CD4-positive, alpha-beta memory T cell (primary cell): Measurements from ENCODE around the gene SMG1. TPM values are rescaled to one million over a fixed set of nuclear protein-coding genes. Genes with fewer than 3 reads are reported as not detected.

Source experiments
- CTCF ChIA-PET: fragments of 350-600 bp; sonication (Branson Sonifier 250); formaldehyde crosslinking; loops from one replicate; lab custom pipeline; 2021; ENCODE audit warnings: inconsistent platforms; ENCODE audit not compliant: partially characterized antibody; lab: Charles Lee
- POLR2A ChIA-PET: fragments of 350-600 bp; sonication (Branson Sonifier 250); formaldehyde crosslinking; loops from one replicate; lab custom pipeline; 2021; ENCODE audit not compliant: partially characterized antibody; lab: Charles Lee
- DNase-seq, 5 donors: peaks; one replicate each; pipeline versions ENCODE4 v3.0.0 to v3.0.0-alpha.2; 2020 to 2022; ENCODE audit warnings: mixed read lengths in 1 of 5
- H3K27ac ChIP-seq: one replicate; pipeline ENCODE4 v1.7.0; 2013; ENCODE audit warnings: low read depth, low read length
- H3K27me3 ChIP-seq: 2 replicates; pipeline ENCODE4 v1.7.0; 2013; ENCODE audit warnings: mild to moderate bottlenecking, low read length, moderate library complexity; ENCODE audit not compliant: insufficient read depth
- H3K36me3 ChIP-seq: 2 replicates; pipeline ENCODE4 v1.7.0; 2013; ENCODE audit warnings: mild to moderate bottlenecking, low read length, moderate library complexity; ENCODE audit not compliant: insufficient read depth
- H3K4me1 ChIP-seq: 2 replicates; pipeline ENCODE4 v1.7.0; 2013; ENCODE audit warnings: mild to moderate bottlenecking, low read length, moderate library complexity; ENCODE audit not compliant: insufficient read depth
- H3K4me3 ChIP-seq, 2 donors: one replicate each; pipeline ENCODE4 v1.7.0; 2013; ENCODE audit warnings: low read length in 2 of 2, mild to moderate bottlenecking in 1 of 2
- H3K9me3 ChIP-seq, 2 donors: one replicate each; pipeline ENCODE4 v1.7.0; 2013; ENCODE audit warnings: low read length in 2 of 2, control low read depth in 1 of 2; ENCODE audit not compliant: control insufficient read depth in 1 of 2
- H3K27ac Mint-ChIP-seq, 7 donors: one replicate each; pipeline ENCODE4 v1.8.0; 2020 to 2021; ENCODE audit warnings: mixed read lengths in 7 of 7, mild to moderate bottlenecking in 6 of 7, inconsistent platforms in 3 of 7, moderate library complexity in 3 of 7
- H3K27me3 Mint-ChIP-seq, 2 donors: one replicate each; pipeline ENCODE4 v1.8.0; 2020 to 2021; ENCODE audit warnings: mixed read lengths in 2 of 2
- H3K36me3 Mint-ChIP-seq, 2 donors: one replicate each; pipeline ENCODE4 v1.8.0; 2020 to 2021; ENCODE audit warnings: mixed read lengths in 2 of 2, inconsistent platforms in 1 of 2, mild to moderate bottlenecking in 1 of 2
- H3K4me1 Mint-ChIP-seq, 4 donors: one replicate each; pipeline ENCODE4 v1.8.0; 2020 to 2021; ENCODE audit warnings: mixed read lengths in 4 of 4, mild to moderate bottlenecking in 1 of 4
- H3K4me3 Mint-ChIP-seq, 8 donors: one replicate each; pipeline ENCODE4 v1.8.0; 2020 to 2021; ENCODE audit warnings: mixed read lengths in 8 of 8, mild to moderate bottlenecking in 7 of 8, moderate library complexity in 6 of 8, inconsistent platforms in 3 of 8
- H3K9me3 Mint-ChIP-seq, 8 donors: one replicate each; pipeline ENCODE4 v1.8.0; 2020 to 2021; ENCODE audit warnings: mixed read lengths in 8 of 8, mild to moderate bottlenecking in 5 of 8, inconsistent platforms in 3 of 8, moderate library complexity in 1 of 8
- intact Hi-C: fragments of 100-400 bp; cut with micrococcal nuclease; formaldehyde crosslinking; loops from one replicate; pipeline ENCODE4 v1.15.1; 2023
- polyA plus RNA-seq, 2 donors: library from polyadenylated mRNA; unstranded; fragments of 300-500 nt; fragmentation: Illumina TruSeq; gene quantifications; one replicate each; pipeline ENCODE4 v1.2.3, GENCODE V29; 2021
- total RNA-seq, 2 experiments: library from RNA; stranded (reverse); gene quantifications; one replicate each; pipeline ENCODE4 v1.2.3, GENCODE V29; 2021

SMG1 gene
- total and polyA plus RNA-seq, 4 experiments from 2014 or later, result 5.4 to 177 (median 94.5) TPM

- Histone ChIP-seq H3K27ac (no peak overlapping the region), H3K27me3 (no peaks in the 10 kb centered on the region), H3K4me1 (no peaks in the 10 kb centered on the region), H3K4me3 (no peak overlapping the region), H3K9me3 (no peaks in the 10 kb centered on the region), H3K36me3 (peaks cover 80% of the 10 kb centered on the region)
- Mint-ChIP-seq H3K27ac (peak overlapping the region in 2 of 7 donors; percentile 47 to 73), H3K4me1 (peaks cover 0 to 1% (median 0%) of the 10 kb centered on the region in 4 donors), H3K27me3 (no peaks in the 10 kb centered on the region), H3K4me3 (no peak overlapping the region), H3K9me3 (no peaks in the 10 kb centered on the region), H3K36me3 (peaks cover 65 to 82% of the 10 kb centered on the region in 2 donors)
- ChIA-PET CTCF (no interaction called here), POLR2A (no interaction called here)
- intact Hi-C loops, result no loop called here
- no peak for DNase-seq
These were observed 86.7 kb downstream of the SMG1 start for GRCh38 chr16:18839555-18839954.

- ChIA-PET POLR2A (interaction anchor here (1.0 kb wide), 1 partner anchor 13 kb away, joined by 3 read pairs; no protein-coding TSS in a partner anchor), CTCF (interaction anchor here (2.2 kb wide), 1 partner anchor 35 kb away, joined by 11 read pairs; the partner anchor contains the start of gene ARL6IP1)
- Histone ChIP-seq H3K4me1 (no peaks in the 10 kb centered on the region), H3K27me3 (no peaks in the 10 kb centered on the region), H3K36me3 (peaks cover 84% of the 10 kb centered on the region), H3K9me3 (no peaks in the 10 kb centered on the region), H3K27ac (no peak overlapping the region), H3K4me3 (no peak overlapping the region)
- intact Hi-C loops, result no loop called here
- H3K36me3 Mint-ChIP-seq, result peaks cover 64 to 81% of the 10 kb centered on the region in 2 donors
- no peaks in the 10 kb centered on the region for H3K9me3 Mint-ChIP-seq
- H3K4me3 Mint-ChIP-seq, result no peak overlapping the region
- no peaks in the 10 kb centered on the region for H3K4me1 Mint-ChIP-seq
- H3K27ac Mint-ChIP-seq, result peak overlapping the region in 4 of 7 donors; percentile 19 to 85 (median 72)
- H3K27me3 Mint-ChIP-seq, result no peaks in the 10 kb centered on the region
- no peak for DNase-seq
These were observed 89.5 kb downstream of the SMG1 start for GRCh38 chr16:18836702-18837101.

GRCh38 chr16:18834864-18835263, 91.3 kb downstream of the SMG1 start:
- Mint-ChIP-seq H3K27ac (no peak overlapping the region), H3K27me3 (no peaks in the 10 kb centered on the region), H3K36me3 (peaks cover 60 to 82% of the 10 kb centered on the region in 2 donors), H3K4me1 (no peaks in the 10 kb centered on the region), H3K9me3 (no peaks in the 10 kb centered on the region), H3K4me3 (no peak overlapping the region)
- no peaks in the 10 kb centered on the region for H3K9me3 ChIP-seq
- ChIA-PET POLR2A (no interaction called here), CTCF (interaction anchor here (0.6 to 2.2 kb wide), 2 partner anchors 29 to 33 kb away, joined by 3 to 11 read pairs; partner anchors contain the start of gene ARL6IP1)
- H3K4me3 ChIP-seq, result no peak overlapping the region
- no peaks in the 10 kb centered on the region for H3K27me3 ChIP-seq
- no peak for DNase-seq
- no peak overlapping the region for H3K27ac ChIP-seq
- H3K4me1 ChIP-seq, result no peaks in the 10 kb centered on the region
- peaks cover 84% of the 10 kb centered on the region for H3K36me3 ChIP-seq
- intact Hi-C loops, result no loop called here

GRCh38 chr16:18833707-18834505, 92.3 kb downstream of the SMG1 start:
- intact Hi-C loops, result no loop called here
- DNase-seq, result no peak
- Histone ChIP-seq H3K9me3 (no peaks in the 10 kb centered on the region), H3K4me1 (no peaks in the 10 kb centered on the region), H3K27ac (no peak overlapping the region), H3K27me3 (no peaks in the 10 kb centered on the region), H3K36me3 (peaks cover 87% of the 10 kb centered on the region), H3K4me3 (no peak overlapping the region)
- no peaks in the 10 kb centered on the region for H3K9me3 Mint-ChIP-seq
- H3K27ac Mint-ChIP-seq, result peak overlapping the region in 3 of 7 donors; percentile 12 to 25 (median 17)
- no peaks in the 10 kb centered on the region for H3K27me3 Mint-ChIP-seq
- POLR2A ChIA-PET, result no interaction called here
- H3K4me3 Mint-ChIP-seq, result no peak overlapping the region
- H3K4me1 Mint-ChIP-seq, result no peaks in the 10 kb centered on the region
- CTCF ChIA-PET, result interaction anchor here (3.2 kb wide), 1 partner anchor 32 kb away, joined by 17 read pairs; the partner anchor contains the start of gene ARL6IP1
- H3K36me3 Mint-ChIP-seq, result peaks cover 60 to 84% of the 10 kb centered on the region in 2 donors

- H3K36me3 ChIP-seq, result peaks cover 83% of the 10 kb centered on the region
- H3K4me1 ChIP-seq, result no peaks in the 10 kb centered on the region
- H3K4me1 Mint-ChIP-seq, result no peaks in the 10 kb centered on the region
- POLR2A ChIA-PET, result no interaction called here
- H3K36me3 Mint-ChIP-seq, result peaks cover 63 to 86% of the 10 kb centered on the region in 2 donors
- no peaks in the 10 kb centered on the region for H3K9me3 Mint-ChIP-seq
- H3K27ac Mint-ChIP-seq, result no peak overlapping the region
- no peak overlapping the region for H3K4me3 Mint-ChIP-seq
- no peaks in the 10 kb centered on the region for H3K27me3 ChIP-seq
- intact Hi-C loops, result no loop called here
- DNase-seq, result no peak
- no peak overlapping the region for H3K4me3 ChIP-seq
- CTCF ChIA-PET, result interaction anchor here (3.2 kb wide), 1 partner anchor 31 kb away, joined by 17 read pairs; the partner anchor contains the start of gene ARL6IP1
- no peak overlapping the region for H3K27ac ChIP-seq
- H3K27me3 Mint-ChIP-seq, result no peaks in the 10 kb centered on the region
- H3K9me3 ChIP-seq, result no peaks in the 10 kb centered on the region
These were observed 93.6 kb downstream of the SMG1 start for GRCh38 chr16:18832613-18833012.

- intact Hi-C loops, result no loop called here
- Mint-ChIP-seq H3K27me3 (no peaks in the 10 kb centered on the region), H3K4me1 (no peaks in the 10 kb centered on the region), H3K4me3 (no peak overlapping the region), H3K9me3 (no peaks in the 10 kb centered on the region), H3K36me3 (peaks cover 58 to 83% of the 10 kb centered on the region in 2 donors), H3K27ac (peak overlapping the region in 1 of 7 donors; percentile 24)
- H3K4me1 ChIP-seq, result no peaks in the 10 kb centered on the region
- H3K36me3 ChIP-seq, result peaks cover 77% of the 10 kb centered on the region
- ChIA-PET POLR2A (interaction anchor here (1.6 kb wide), 1 partner anchor 29 kb away, joined by 4 read pairs; no protein-coding TSS in a partner anchor), CTCF (interaction anchor here (3.2 kb wide), 1 partner anchor 30 kb away, joined by 17 read pairs; the partner anchor contains the start of gene ARL6IP1)
- no peak for DNase-seq
- H3K9me3 ChIP-seq, result no peaks in the 10 kb centered on the region
- H3K27ac ChIP-seq, result no peak overlapping the region
- no peak overlapping the region for H3K4me3 ChIP-seq
- no peaks in the 10 kb centered on the region for H3K27me3 ChIP-seq
These were observed 94.2 kb downstream of the SMG1 start for GRCh38 chr16:18832006-18832405.

- no peak for DNase-seq
- Mint-ChIP-seq H3K27me3 (no peaks in the 10 kb centered on the region), H3K27ac (peak overlapping the region in 1 of 7 donors; percentile 6), H3K4me1 (no peaks in the 10 kb centered on the region), H3K4me3 (no peak overlapping the region), H3K9me3 (no peaks in the 10 kb centered on the region), H3K36me3 (peaks cover 36 to 58% of the 10 kb centered on the region in 2 donors)
- Histone ChIP-seq H3K27ac (no peak overlapping the region), H3K9me3 (no peaks in the 10 kb centered on the region), H3K4me1 (no peaks in the 10 kb centered on the region), H3K36me3 (peaks cover 51% of the 10 kb centered on the region), H3K4me3 (no peak overlapping the region), H3K27me3 (no peaks in the 10 kb centered on the region)
- intact Hi-C loops, result no loop called here
- ChIA-PET CTCF (interaction anchor here (3.0 to 3.7 kb wide), 2 partner anchors 9 to 27 kb away, joined by 12 to 15 read pairs; partner anchors contain the start of gene ARL6IP1), POLR2A (interaction anchor here (1.8 kb wide), 1 partner anchor 28 kb away, joined by 5 read pairs; the partner anchor contains the start of gene ARL6IP1)
These were observed 97.0 kb downstream of the SMG1 start for GRCh38 chr16:18829251-18829650.
